Erythroblast (primary cell): ENCODE measurements around the gene STMND1.

ENCODE experiments used
- GATA1 ChIP-seq: IDR thresholded peaks from 2 replicates; pipeline ENCODE4 v1.6.1; 2011; ENCODE audit warnings: low read depth, mild to moderate bottlenecking, control low read depth, low read length, moderate library complexity
- POLR2A ChIP-seq: IDR thresholded peaks from 2 replicates; pipeline ENCODE4 v1.6.1; 2011; ENCODE audit warnings: mild to moderate bottlenecking, low read length

- TF ChIP-seq POLR2A (no peak), GATA1 (no peak)
These were observed 47.7 kb downstream of the STMND1 start for GRCh38 chr6:17149571-17149970.
